Neural cell (in vitro differentiated cells): ENCODE measurements around the gene CAMK1D. TPM values are rescaled to one million over a fixed set of nuclear protein-coding genes. Genes with fewer than 3 reads are reported as not detected.

Experiments
- H2AFZ ChIP-seq: fragments of 200-600, 300-800 bp; sonication (generic), shearing (Covaris generic); 2 replicates; pipeline ENCODE4 v1.6.0; 2014; ENCODE audit warnings: low read depth, mild to moderate bottlenecking, antibody characterized with exemption, low read length, moderate library complexity
- H3F3A ChIP-seq: fragments of 200-600 bp; shearing (Covaris generic); 2 replicates; pipeline ENCODE4 v1.6.1; 2016; ENCODE audit warnings: mild to moderate bottlenecking, moderate library complexity, mixed read lengths, antibody characterized with exemption, low read length; ENCODE audit not compliant: insufficient read depth, poor library complexity, severe bottlenecking
- H3K27ac ChIP-seq: fragments of 200-600, 300-800 bp; sonication (generic), shearing (Covaris generic); 2 replicates; pipeline ENCODE4 v1.5.1; 2014; ENCODE audit warnings: mild to moderate bottlenecking, low read length, moderate library complexity
- H3K27me3 ChIP-seq: fragments of 300-800, 200-600 bp; sonication (generic), shearing (Covaris generic); 2 replicates; pipeline ENCODE4 v1.6.0; 2014; ENCODE audit warnings: mild to moderate bottlenecking, low read depth, low read length, moderate library complexity; ENCODE audit not compliant: insufficient read depth
- H3K36me3 ChIP-seq: fragments of 300-800, 200-600 bp; sonication (generic), shearing (Covaris generic); 2 replicates; pipeline ENCODE4 v1.5.1; 2014; ENCODE audit warnings: mild to moderate bottlenecking, antibody characterized with exemption, low read length, moderate library complexity; ENCODE audit not compliant: insufficient read depth
- H3K4me2 ChIP-seq: fragments of 300-800, 200-600 bp; sonication (generic), shearing (Covaris generic); 2 replicates; pipeline ENCODE4 v1.6.0; 2014; ENCODE audit warnings: mild to moderate bottlenecking, low read length
- H3K4me3 ChIP-seq: fragments of 300-800, 200-600 bp; sonication (generic), shearing (Covaris generic); 2 replicates; pipeline ENCODE4 v1.5.1; 2014; ENCODE audit warnings: mild to moderate bottlenecking, low read length, moderate library complexity
- H3K79me2 ChIP-seq: fragments of 200-600 bp; shearing (Covaris generic); replicated peaks from 2 replicates; pipeline ENCODE4 v1.6.0; 2014; ENCODE audit warnings: mild to moderate bottlenecking, low read length, moderate library complexity; ENCODE audit not compliant: insufficient read depth
- H3K9ac ChIP-seq: fragments of 300-800, 200-600 bp; sonication (generic), shearing (Covaris generic); 2 replicates; pipeline ENCODE4 v1.6.1; 2016; ENCODE audit warnings: mild to moderate bottlenecking, low read length, mixed read lengths
- H3K9me2 ChIP-seq: fragments of 200-600 bp; shearing (Covaris generic); 2 replicates; pipeline ENCODE4 v1.6.1; 2016; ENCODE audit warnings: mild to moderate bottlenecking, low read length, mixed read lengths; ENCODE audit not compliant: insufficient read depth
- H3K9me3 ChIP-seq: fragments of 200-600, 300-800 bp; sonication (generic), shearing (Covaris generic); 2 replicates; pipeline ENCODE4 v1.6.1; 2016; ENCODE audit warnings: mild to moderate bottlenecking, mixed run types, low read length, moderate library complexity, mixed read lengths
- H4K20me1 ChIP-seq: fragments of 200-600 bp; shearing (Covaris generic); 2 replicates; pipeline ENCODE4 v1.6.1; 2016; ENCODE audit warnings: mild to moderate bottlenecking, mixed run types; ENCODE audit not compliant: insufficient read depth
- EP300 ChIP-seq: fragments of 450-650 bp; conservative IDR thresholded peaks from 2 replicates; pipeline ENCODE4 v1.6.1; 2014; ENCODE audit warnings: antibody characterized with exemption, mild to moderate bottlenecking, moderate library complexity; ENCODE audit not compliant: poor library complexity, severe bottlenecking
- EZH2 ChIP-seq: fragments of 200-600, 300-800 bp; shearing (Covaris generic), sonication (generic); IDR thresholded peaks from 2 replicates; pipeline ENCODE4 v1.6.1; 2014; ENCODE audit warnings: antibody characterized with exemption, low read length, borderline replicate concordance, mild to moderate bottlenecking; ENCODE audit not compliant: insufficient read depth, poor library complexity, severe bottlenecking
- MXI1 ChIP-seq: fragments of 450-650 bp; conservative IDR thresholded peaks from 2 replicates; pipeline ENCODE4 v1.6.1; 2014; ENCODE audit warnings: antibody characterized with exemption, mild to moderate bottlenecking; ENCODE audit not compliant: poor library complexity, severe bottlenecking
- POLR2AphosphoS5 ChIP-seq: IDR thresholded peaks from 2 replicates; pipeline ENCODE4 v1.6.1; 2012
- RAD21 ChIP-seq: fragments of 450-650 bp; conservative IDR thresholded peaks from 2 replicates; pipeline ENCODE4 v1.6.1; 2014; ENCODE audit warnings: antibody characterized with exemption, mild to moderate bottlenecking, moderate library complexity
- SMC3 ChIP-seq: fragments of 450-650 bp; conservative IDR thresholded peaks from 2 replicates; pipeline ENCODE4 v1.6.1; 2014; ENCODE audit warnings: antibody characterized with exemption, mild to moderate bottlenecking, moderate library complexity; ENCODE audit not compliant: poor library complexity
- TAF1 ChIP-seq: IDR thresholded peaks from 2 replicates; pipeline ENCODE4 v1.6.1; 2012; ENCODE audit warnings: low read depth
- polyA plus RNA-seq: library from polyadenylated mRNA; depleted of rRNA; stranded (reverse); fragments of >200 nt; gene quantifications from 2 replicates; pipeline ENCODE4 v1.2.3, GENCODE V29; 2014
- TF ChIP-seq, protein P1 (sequence below): fragments of 450-650 bp; IDR thresholded peaks from 2 replicates; pipeline ENCODE4 v1.5.1; 2014; ENCODE audit warnings: antibody characterized with exemption, mild to moderate bottlenecking, moderate library complexity; ENCODE audit not compliant: poor library complexity, severe bottlenecking
- TF ChIP-seq, protein P2 (sequence below): IDR thresholded peaks from 2 replicates; pipeline ENCODE4 v1.6.1; 2012; ENCODE audit warnings: borderline replicate concordance

CAMK1D gene
- polyA plus RNA-seq, 1 donor from 2014 or later: 13.8 TPM

DNA sequence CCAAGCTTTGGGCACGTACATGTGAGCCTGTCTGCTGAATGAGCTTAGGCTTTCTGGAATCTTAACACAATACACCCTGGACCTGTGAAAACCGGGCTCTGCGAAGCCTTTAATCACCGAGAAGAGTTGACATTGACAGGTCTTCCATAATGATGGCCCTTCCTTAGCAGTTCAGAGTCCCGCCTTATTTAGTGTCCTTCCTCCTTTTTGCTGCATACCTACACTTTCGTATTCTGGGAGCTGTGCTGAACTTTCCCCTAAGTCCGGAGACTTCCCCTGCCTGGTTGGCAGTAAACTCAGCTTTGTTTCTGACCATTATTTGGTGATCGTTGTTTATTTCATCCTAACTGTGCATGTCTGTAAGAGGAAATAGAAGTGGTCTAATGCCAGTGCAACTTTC is 212.0 kb downstream of the CAMK1D start:
- no peaks in the 10 kb centered on the region for H3K79me2 ChIP-seq
- H3F3A ChIP-seq: no peaks in the 10 kb centered on the region
- H3K9ac ChIP-seq: no peak overlapping the region
- H3K9me2 ChIP-seq: no peaks in the 10 kb centered on the region
- no peaks in the 10 kb centered on the region for H3K9me3 ChIP-seq
- no peaks in the 10 kb centered on the region for H3K27me3 ChIP-seq
- H2AFZ ChIP-seq: no peak overlapping the region
- no peak overlapping the region for H3K4me2 ChIP-seq
- H3K4me3 ChIP-seq: no peak overlapping the region
- H3K36me3 ChIP-seq: no peaks in the 10 kb centered on the region
- TF ChIP-seq MXI1 (no peak), TAF1 (no peak), EP300 (no peak), SMC3 (no peak), RAD21 (no peak), POLR2AphosphoS5 (no peak), EZH2 (no peak)
- TF ChIP-seq, protein P1, sequence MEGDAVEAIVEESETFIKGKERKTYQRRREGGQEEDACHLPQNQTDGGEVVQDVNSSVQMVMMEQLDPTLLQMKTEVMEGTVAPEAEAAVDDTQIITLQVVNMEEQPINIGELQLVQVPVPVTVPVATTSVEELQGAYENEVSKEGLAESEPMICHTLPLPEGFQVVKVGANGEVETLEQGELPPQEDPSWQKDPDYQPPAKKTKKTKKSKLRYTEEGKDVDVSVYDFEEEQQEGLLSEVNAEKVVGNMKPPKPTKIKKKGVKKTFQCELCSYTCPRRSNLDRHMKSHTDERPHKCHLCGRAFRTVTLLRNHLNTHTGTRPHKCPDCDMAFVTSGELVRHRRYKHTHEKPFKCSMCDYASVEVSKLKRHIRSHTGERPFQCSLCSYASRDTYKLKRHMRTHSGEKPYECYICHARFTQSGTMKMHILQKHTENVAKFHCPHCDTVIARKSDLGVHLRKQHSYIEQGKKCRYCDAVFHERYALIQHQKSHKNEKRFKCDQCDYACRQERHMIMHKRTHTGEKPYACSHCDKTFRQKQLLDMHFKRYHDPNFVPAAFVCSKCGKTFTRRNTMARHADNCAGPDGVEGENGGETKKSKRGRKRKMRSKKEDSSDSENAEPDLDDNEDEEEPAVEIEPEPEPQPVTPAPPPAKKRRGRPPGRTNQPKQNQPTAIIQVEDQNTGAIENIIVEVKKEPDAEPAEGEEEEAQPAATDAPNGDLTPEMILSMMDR: no peak
- TF ChIP-seq, protein P2, sequence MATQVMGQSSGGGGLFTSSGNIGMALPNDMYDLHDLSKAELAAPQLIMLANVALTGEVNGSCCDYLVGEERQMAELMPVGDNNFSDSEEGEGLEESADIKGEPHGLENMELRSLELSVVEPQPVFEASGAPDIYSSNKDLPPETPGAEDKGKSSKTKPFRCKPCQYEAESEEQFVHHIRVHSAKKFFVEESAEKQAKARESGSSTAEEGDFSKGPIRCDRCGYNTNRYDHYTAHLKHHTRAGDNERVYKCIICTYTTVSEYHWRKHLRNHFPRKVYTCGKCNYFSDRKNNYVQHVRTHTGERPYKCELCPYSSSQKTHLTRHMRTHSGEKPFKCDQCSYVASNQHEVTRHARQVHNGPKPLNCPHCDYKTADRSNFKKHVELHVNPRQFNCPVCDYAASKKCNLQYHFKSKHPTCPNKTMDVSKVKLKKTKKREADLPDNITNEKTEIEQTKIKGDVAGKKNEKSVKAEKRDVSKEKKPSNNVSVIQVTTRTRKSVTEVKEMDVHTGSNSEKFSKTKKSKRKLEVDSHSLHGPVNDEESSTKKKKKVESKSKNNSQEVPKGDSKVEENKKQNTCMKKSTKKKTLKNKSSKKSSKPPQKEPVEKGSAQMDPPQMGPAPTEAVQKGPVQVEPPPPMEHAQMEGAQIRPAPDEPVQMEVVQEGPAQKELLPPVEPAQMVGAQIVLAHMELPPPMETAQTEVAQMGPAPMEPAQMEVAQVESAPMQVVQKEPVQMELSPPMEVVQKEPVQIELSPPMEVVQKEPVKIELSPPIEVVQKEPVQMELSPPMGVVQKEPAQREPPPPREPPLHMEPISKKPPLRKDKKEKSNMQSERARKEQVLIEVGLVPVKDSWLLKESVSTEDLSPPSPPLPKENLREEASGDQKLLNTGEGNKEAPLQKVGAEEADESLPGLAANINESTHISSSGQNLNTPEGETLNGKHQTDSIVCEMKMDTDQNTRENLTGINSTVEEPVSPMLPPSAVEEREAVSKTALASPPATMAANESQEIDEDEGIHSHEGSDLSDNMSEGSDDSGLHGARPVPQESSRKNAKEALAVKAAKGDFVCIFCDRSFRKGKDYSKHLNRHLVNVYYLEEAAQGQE: no peak
- H3K27ac ChIP-seq: no peak overlapping the region
- no peaks in the 10 kb centered on the region for H4K20me1 ChIP-seq

DNA sequence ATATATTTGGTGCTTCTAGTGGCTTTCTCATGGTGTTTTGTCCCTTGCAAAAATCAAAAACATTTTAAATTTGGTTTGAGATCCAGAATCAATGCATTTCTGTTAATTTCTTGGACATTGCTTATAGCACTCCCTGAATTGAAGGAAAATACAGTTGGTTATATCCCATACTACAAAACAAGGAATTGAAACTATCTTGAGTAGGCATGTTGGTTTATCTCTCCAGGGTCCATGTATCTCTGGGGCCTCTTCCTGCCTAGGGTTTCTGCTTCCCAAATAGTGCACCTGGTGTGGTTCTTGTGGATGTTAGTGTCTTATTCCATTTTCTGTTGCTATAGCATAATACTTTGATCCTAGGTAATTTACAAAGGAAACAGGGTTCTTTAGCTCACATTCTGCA is 212.4 kb downstream of the CAMK1D start:
- Histone ChIP-seq H3K9me2 (no peaks in the 10 kb centered on the region), H3K4me3 (no peak overlapping the region), H2AFZ (no peak overlapping the region), H3F3A (no peaks in the 10 kb centered on the region), H3K27ac (no peak overlapping the region), H4K20me1 (no peaks in the 10 kb centered on the region), H3K36me3 (no peaks in the 10 kb centered on the region), H3K79me2 (no peaks in the 10 kb centered on the region), H3K27me3 (no peaks in the 10 kb centered on the region), H3K4me2 (no peak overlapping the region), H3K9ac (no peak overlapping the region), H3K9me3 (no peaks in the 10 kb centered on the region)
- TF ChIP-seq TAF1: no peak
- TF ChIP-seq, protein P2: no peak
- no peak for TF ChIP-seq EZH2
- TF ChIP-seq, protein P1: no peak
- TF ChIP-seq SMC3: no peak
- TF ChIP-seq MXI1: no peak
- TF ChIP-seq EP300: no peak
- TF ChIP-seq POLR2AphosphoS5: no peak
